ENCODE results near the gene VWC2L. TPM values are rescaled to one million over a fixed set of nuclear protein-coding genes. Genes with fewer than 3 reads are reported as not detected.

Gene VWC2L
- total and polyA plus RNA-seq, 2 of the 4 experiments (the other 2 are of a cell fraction): not detected

- Histone ChIP-seq H2AFZ (replicated peaks; ENCODE audit: low read length, poor library complexity) (no peak overlapping the region), H3K9me1 (ENCODE audit: insufficient read depth, low read length) (no peaks in the 10 kb centered on the region; the same call in 1 of the 2 replicates), H2BK5ac (ENCODE audit: low read depth, low read length, poor library complexity, severe bottlenecking) (no peak overlapping the region), H3K27ac (ENCODE audit: insufficient read depth, low read length) (no peak overlapping the region), H2BK120ac (ENCODE audit: low read depth, low read length) (no peak overlapping the region; the same call in 1 of the 2 replicates), H3K23ac (ENCODE audit: low read depth, low read length) (no peak overlapping the region), H3K56ac (ENCODE audit: extremely low read depth, insufficient read depth, low read length) (no peak overlapping the region), H3K14ac (replicated peaks; ENCODE audit: low read depth, low read length) (no peak overlapping the region), H3K9ac (ENCODE audit: low read depth, low read length) (no peak overlapping the region), H3K79me1 (ENCODE audit: low read depth in 1 of 2, low read length in 2 of 2) (no peaks in the 10 kb centered on the region), H4K5ac (ENCODE audit: low read depth, low read length) (no peak overlapping the region), H2BK20ac (ENCODE audit: low read depth, low read length) (no peak overlapping the region), H4K20me1 (ENCODE audit: insufficient read depth, low read length) (no peaks in the 10 kb centered on the region), H2AK5ac (ENCODE audit: low read depth, low read length) (no peak overlapping the region), H3K4me3 (ENCODE audit: insufficient read depth, low read depth, low read length) (no peak overlapping the region), H3K4me2 (ENCODE audit: low read depth, low read length) (no peak overlapping the region), H3K9me3 (ENCODE audit: control insufficient read depth, insufficient read depth, low read length) (no peaks in the 10 kb centered on the region), H4K91ac (ENCODE audit: insufficient read depth, low read depth, low read length) (no peak overlapping the region), H3K4me1 (ENCODE audit: control insufficient read depth, insufficient read depth, low read length) (no peaks in the 10 kb centered on the region), H2BK15ac (ENCODE audit: low read depth, low read length) (no peak overlapping the region), H3K4ac (ENCODE audit: low read depth, low read length) (no peak overlapping the region), H3K27me3 (ENCODE audit: control insufficient read depth, insufficient read depth, low read length) (no peaks in the 10 kb centered on the region), H4K8ac (ENCODE audit: low read depth in 2 of 2, low read length in 2 of 2) (no peak overlapping the region), H3K36me3 (ENCODE audit: control insufficient read depth, insufficient read depth, low read length) (no peaks in the 10 kb centered on the region), H3K18ac (ENCODE audit: low read depth, low read length) (no peak overlapping the region), H2AK9ac (replicated peaks; ENCODE audit: low read depth, low read length, poor library complexity) (no peak overlapping the region)
- intact Hi-C loops (cut with micrococcal nuclease) (no loop called here), in situ Hi-C loops (cut with MboI; ENCODE audit: low sequenced_read_pairs) (no loop called here), dilution Hi-C loops (cut with HindIII; ENCODE audit: low sequenced_read_pairs, unreplicated experiment) (no loop called here)
- no peak for ATAC-seq (ENCODE audit: low read depth)
- POLR2A ChIA-PET (ENCODE audit: unreplicated experiment): no interaction called here
- TF ChIP-seq CTCF (conservative IDR thresholded peaks at IDR 0.05; ENCODE audit: low read depth, low read length): no peak
- TF ChIP-seq CHD1 (IDR thresholded peaks at IDR 0.05; ENCODE audit: low read depth, low read length): no peak
- no peak for DNase-seq
- CTCF ChIA-PET: no interaction called here
- WGBS, 2 experiments (ENCODE audit: extremely low coverage in 2 of 2, insufficient read length in 1 of 2): no CpG with 5 or more reads among the region's 4 CpGs
- BruUV-seq (replicated peaks): no TSS peak
These were observed 167.6 kb downstream of the VWC2L start for GRCh38 chr2:214578442-214578841.

All from IMR-90 (cell line).